Measurements from ENCODE around the gene TTC32.
A peak's percentile ranks its signal among the peaks of the same experiment; 100 is the strongest.
"Not testable (repeated sequence)": the region's sequence is repeated elsewhere in the genome, so short reads cannot be mapped to it uniquely, and the experiment has no call there.

Gene TTC32

DNA sequence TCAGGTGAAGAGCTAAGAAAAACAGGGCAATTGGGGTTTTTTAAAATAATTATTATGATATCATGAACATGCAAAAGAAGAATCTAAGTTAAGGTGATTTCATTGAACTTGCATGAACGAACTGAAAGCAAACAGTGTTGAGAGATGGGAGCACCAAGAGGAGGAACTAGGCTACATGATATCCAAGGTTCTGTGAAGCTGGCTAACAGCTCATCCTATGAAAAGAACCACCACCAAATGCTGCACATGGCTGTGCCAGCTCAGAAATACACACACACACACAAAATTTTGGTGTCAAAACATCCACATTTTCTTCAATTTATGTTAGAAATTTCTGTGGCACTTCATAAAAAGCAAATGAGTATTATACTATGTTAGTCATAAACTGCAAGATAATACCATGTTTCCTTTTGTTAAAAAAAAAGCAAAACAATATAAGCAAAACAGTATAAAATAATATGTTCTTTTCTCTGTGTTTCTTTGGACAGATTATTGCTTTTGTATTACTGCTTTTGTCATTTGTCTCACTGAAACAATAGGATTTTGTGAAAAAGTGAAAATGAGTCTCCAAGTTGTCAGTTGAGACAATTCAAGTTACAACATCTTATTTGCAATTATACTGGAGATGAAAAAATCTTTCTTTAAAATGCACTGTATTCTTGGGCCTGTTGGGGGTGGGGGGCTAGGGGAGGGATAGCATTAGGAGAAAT lies 12.6 kb upstream of the TTC32 start:
- Mint-ChIP-seq H3K4me1 (no peaks in the 10 kb centered on the region), H3K4me3 (no peak overlapping the region), H3K27ac (no peak overlapping the region), H3K9me3 (no peaks in the 10 kb centered on the region), H3K36me3 (no peaks in the 10 kb centered on the region)
- DNase-seq (ENCODE audit: low spot score in 2 of 2) (no peak), ATAC-seq (no peak)

DNA sequence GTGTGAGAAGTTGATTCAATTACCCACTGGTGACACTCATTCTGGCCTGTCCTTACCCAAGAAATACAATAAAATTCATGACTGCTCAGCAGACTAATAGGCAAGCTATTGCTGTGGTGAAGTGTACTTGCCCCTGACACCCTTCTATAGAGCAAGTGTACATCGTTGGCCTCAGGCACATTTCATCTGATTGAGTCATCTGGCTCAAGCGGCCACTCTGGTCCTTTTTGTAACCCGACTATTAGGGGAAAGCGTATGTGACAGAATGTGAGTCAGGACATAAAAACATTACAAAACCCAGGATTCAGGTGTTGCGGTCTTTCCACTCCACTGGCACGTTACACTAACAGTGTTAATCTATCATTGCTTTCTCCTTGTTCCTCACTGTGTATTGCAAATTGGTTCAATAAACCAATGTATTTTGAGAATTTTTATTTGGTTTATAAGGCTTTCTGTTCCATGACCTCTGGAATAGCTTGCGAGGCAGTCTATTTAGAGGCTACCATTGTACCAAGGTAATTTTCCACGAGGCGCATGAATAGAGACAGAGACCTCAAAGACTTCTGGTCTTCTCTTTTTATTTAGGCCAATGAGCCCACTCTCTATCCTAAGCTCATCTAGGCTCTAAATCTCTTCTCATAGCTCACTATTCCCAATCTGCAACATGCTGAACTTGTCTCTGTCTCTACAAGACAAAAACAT lies 10.2 kb upstream of the TTC32 start:
- DNase-seq (ENCODE audit: low spot score in 2 of 2) (no peak), ATAC-seq (no peak)
- no peaks in the 10 kb centered on the region for H3K9me3 Mint-ChIP-seq
- H3K4me1 Mint-ChIP-seq: no peaks in the 10 kb centered on the region
- no peaks in the 10 kb centered on the region for H3K36me3 Mint-ChIP-seq
- no peak overlapping the region for H3K4me3 Mint-ChIP-seq
- H3K27ac Mint-ChIP-seq: no peak overlapping the region

DNA sequence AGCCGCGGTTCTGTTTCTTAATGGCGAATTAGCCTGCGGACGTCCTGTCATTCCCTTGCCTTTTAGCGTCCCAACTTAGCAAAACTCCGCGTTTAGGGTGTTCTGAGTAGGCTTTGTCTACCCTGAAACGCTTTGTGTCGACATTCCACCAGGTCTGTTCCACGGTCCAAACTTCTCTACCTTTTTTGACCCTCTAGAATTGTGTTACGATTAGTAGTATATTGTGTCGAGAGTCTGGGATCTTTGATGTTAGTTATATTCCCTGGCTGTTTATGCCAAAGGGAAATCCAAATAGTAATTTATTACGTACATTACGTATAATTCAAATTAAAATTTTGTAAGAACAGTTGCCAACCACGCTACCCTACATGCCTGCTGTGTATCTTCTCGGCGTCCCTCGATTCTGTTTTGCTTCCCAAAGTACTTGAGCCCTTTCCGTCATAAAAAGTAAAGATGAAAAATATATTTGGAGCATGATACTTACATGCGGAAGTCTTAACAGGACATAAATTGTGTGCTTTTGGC lies 495 bp upstream of the TTC32 start:
- Mint-ChIP-seq H3K4me3 (peak overlapping the region; percentile 77), H3K4me1 (peaks cover 44% of the 10 kb centered on the region), H3K9me3 (peaks cover 8% of the 10 kb centered on the region), H3K36me3 (peaks cover 32% of the 10 kb centered on the region), H3K27ac (peak overlapping the region; percentile 91)
- DNase-seq (ENCODE audit: low spot score in 2 of 2) (no peak), ATAC-seq (no peak)

DNA sequence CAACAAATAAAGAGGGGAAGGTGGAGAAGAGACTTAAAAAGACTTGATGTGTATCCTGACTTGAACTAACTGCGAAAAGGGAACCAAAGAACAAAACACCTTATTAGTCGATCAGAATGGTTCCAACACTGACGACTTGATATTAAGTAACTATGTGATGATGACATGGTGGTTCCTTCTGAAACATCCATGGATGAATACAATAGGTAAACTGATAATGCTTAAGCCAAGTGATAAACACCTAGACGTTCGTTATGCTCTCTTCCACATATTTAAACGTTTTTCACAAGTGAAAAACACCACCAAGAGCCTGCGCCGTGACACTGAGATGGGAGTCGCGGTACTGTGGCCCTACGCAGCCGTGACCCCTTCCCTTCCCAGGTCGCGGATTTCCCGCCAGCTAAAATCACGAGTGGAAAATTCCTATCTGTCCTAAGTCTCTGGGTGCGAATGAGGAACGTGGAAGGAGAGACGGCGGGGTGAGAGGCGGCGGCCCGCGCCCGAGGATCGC lies 797 bp downstream of the TTC32 start:
- H3K4me1 Mint-ChIP-seq: peaks cover 44% of the 10 kb centered on the region
- peak overlapping the region; percentile 77 for H3K4me3 Mint-ChIP-seq
- DNase-seq (ENCODE audit: low spot score in 2 of 2) (peak in 1 of 2 donors; percentile 11), ATAC-seq (peak; percentile 1)
- peaks cover 8% of the 10 kb centered on the region for H3K9me3 Mint-ChIP-seq
- H3K27ac Mint-ChIP-seq: peak overlapping the region; percentile 91
- H3K36me3 Mint-ChIP-seq: peaks cover 45% of the 10 kb centered on the region

DNA sequence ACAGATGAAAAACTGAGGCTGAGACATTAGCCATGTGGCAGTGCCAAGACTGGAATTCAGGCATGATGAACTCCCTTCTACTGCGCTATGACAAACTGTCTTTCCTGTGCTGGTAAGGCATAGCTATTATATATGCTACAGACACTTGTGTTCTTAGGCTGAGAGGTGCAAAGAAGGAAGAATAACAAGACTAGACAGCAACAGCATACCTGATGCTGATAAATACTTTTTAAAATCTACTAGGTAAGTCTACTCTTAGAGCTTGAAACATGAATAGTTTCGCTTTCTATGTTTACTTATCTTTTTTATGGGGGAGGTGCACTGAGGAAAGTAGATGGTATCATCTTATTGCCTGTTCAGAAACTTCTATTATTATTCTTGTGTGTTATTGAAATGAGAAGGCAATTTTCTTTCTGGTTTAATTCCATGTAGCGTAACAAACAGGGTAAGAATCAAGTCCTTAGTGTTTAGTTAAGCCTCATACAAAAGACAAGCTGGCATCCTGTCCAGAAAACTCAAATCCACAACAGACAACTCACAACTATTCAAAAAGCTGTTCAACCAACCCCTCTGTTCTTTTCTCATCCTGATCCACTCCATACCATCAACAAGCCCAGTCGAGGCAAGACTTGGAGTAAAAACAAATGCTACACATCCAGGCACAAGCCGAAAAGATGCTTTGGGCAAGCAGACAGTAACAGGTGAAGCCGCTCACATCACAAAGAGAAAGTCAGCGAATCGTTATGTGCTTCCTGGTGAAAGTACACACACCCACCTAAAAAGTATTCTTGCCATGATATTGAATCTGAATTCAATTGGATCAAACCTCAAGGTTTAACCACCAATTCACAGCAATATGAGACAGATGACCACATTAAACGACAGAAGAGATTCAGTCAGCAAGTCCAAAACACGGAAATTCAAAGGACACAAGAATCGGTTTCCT lies 1.5 kb downstream of the TTC32 start:
- Mint-ChIP-seq H3K4me3 (peak overlapping the region; percentile 77), H3K9me3 (peaks cover 8% of the 10 kb centered on the region), H3K36me3 (peaks cover 52% of the 10 kb centered on the region), H3K4me1 (peaks cover 51% of the 10 kb centered on the region), H3K27ac (peak overlapping the region; percentile 91)
- ATAC-seq (peak; percentile 5), DNase-seq (ENCODE audit: low spot score in 2 of 2) (peak in 1 of 2 donors; percentile 65)

DNA sequence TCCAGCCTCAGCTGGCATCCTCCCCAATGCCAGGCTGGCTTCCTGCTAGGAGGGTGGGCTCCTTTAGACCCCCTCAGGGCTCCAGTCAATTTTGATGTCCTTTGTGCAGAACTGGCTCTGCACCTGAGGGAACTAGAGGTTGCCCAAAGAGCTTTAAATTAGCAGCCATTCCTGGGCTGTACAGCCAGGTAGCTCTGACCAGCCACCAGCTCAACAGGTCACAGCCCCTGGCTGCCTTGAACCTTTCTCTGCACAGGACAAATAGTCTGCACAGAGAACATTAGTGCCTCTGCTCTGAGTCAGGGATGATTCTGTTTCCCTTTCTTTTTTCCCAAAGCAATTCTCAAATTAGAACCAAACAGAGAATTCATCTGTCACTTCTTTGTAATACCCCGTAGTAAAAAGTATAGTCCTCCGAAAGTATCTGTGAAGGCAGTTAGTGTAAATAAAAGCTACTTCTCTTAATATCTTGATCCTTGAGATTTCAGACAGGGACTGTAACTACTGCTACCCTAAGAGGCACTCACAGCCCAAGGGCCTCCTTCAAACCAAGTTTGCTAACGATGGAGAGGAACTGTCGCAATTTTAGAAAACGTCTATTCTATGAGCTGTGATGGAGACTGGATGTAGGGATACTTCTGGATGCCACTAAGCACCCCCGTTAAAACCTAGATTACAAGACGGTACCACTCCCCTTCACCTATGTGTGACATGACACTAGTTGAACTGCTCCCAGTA lies 3.0 kb downstream of the TTC32 start:
- Mint-ChIP-seq H3K4me3 (no peak overlapping the region), H3K27ac (no peak overlapping the region), H3K36me3 (peaks cover 52% of the 10 kb centered on the region), H3K4me1 (peaks cover 52% of the 10 kb centered on the region), H3K9me3 (peaks cover 3% of the 10 kb centered on the region)
- ATAC-seq (no peak), DNase-seq (ENCODE audit: low spot score in 2 of 2) (peak in 1 of 2 donors; percentile 45)

DNA sequence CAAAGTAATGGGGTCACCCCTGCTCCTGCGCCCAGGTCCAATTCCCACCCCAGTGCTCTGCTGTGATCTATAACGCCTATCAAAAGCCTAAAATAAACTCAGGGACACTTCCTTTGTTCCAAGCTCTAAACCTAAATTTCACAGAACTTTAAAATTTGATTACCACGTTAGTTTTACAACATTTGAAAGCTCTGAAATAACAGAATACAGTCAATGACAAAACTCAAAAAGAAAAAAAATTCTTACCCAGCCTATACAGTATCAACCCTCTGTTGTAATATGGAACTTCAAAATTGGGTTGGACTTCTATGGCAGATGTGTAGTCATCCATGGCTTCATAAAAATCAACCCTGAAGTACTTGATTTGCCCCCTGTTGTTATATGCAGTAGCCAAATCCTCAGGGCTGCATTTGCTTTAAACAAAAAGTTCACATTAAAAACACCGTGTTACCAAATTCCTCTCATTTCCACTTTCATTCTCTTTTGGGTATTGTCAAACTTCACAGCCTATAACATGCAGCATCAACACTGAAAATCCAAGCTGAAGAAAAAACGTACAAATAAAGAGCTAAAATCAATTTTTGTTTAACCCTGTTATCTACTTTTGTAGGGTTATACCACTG lies 4.0 kb downstream of the TTC32 start:
- H3K27ac Mint-ChIP-seq: peak overlapping the region; percentile 29
- DNase-seq (ENCODE audit: low spot score in 2 of 2): no peak
- no peaks in the 10 kb centered on the region for H3K9me3 Mint-ChIP-seq
- no peak for ATAC-seq
- peaks cover 52% of the 10 kb centered on the region for H3K36me3 Mint-ChIP-seq
- H3K4me3 Mint-ChIP-seq: no peak overlapping the region
- H3K4me1 Mint-ChIP-seq: peaks cover 47% of the 10 kb centered on the region

DNA sequence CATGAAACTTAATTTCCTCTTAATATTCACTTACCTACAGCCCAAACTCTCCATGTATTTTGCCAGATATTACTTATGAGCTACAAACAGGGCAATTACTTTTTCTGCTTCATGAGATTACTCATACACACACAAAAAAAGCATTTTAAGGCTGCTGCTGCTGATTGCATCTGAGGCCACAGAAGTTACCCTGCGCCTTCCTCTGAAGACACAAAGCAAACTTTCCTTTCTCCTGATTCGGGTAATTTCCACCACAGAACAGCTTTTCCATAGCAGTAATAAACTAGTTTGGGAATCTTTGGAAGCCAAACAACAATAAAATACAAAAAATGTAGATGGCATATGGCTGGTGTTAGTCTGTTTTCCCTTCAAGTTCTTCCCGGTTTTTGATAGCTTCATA lies 6.2 kb downstream of the TTC32 start:
- Mint-ChIP-seq H3K9me3 (no peaks in the 10 kb centered on the region), H3K4me3 (no peak overlapping the region), H3K27ac (no peak overlapping the region), H3K36me3 (peaks cover 32% of the 10 kb centered on the region), H3K4me1 (peaks cover 52% of the 10 kb centered on the region)
- ATAC-seq: no peak
- DNase-seq (ENCODE audit: low spot score in 2 of 2): peak in 1 of 2 donors; percentile 44

DNA sequence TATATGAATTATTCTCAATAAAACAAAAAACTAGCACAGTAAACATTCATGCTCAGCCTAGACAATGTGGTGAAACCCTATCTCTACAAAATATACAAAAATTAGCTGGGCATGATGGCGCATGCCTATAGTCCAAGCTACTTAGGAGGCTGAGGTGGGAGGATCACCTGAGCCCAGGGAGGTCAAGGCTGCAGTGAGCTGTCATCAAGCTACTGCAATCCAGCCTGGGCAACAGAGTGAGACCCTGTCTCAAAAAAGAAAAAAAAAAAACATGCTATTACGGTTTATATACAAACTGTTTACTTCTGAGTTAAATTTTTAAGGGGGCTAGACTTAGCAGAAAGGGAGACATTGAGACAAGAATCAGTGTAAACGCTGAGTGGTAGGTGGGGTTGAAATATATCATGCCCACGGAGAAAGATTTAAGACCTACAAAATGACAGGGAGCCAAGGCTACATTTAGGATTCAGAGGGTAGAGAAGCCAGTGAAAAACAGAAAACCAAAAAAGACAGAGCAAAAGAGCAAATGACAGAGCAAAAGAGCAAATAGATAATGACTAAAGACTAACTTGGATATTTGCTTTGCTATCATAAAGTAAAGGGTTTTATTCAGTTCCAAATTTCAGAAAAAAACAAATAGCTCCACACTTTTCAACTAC lies 7.5 kb downstream of the TTC32 start:
- Mint-ChIP-seq H3K36me3 (peaks cover 28% of the 10 kb centered on the region), H3K9me3 (no peaks in the 10 kb centered on the region), H3K4me1 (peaks cover 49% of the 10 kb centered on the region), H3K4me3 (no peak overlapping the region), H3K27ac (no peak overlapping the region)
- ATAC-seq: no peak
- peak in 1 of 2 donors; percentile 17 for DNase-seq (ENCODE audit: low spot score in 2 of 2)

DNA sequence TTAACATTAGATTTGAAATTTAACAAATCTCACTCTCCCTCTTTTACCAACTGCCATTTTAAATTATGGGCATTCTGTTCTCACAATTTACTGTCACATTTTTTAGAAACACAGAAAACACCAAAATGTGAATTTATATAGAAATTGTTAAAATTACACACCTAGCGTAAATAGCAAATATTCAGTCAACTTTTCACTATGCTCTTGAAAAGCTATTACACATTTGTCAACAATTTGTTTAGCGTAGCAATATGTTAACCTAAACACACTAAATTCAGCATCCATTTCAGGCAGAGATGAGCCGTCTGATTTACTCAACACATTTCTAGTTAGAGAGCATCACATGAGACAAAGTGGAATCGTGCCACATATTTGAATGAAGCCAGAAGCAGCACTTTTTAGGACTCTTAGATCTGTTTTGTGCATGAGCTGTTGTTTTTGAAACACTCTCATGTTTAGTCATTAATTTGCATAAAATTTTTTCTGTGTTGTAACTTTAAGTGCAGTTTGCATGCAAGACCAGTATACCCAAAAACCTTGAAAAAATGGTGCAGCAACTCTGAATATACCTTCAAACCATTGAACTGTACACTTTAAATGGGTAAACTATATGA lies 8.2 kb downstream of the TTC32 start:
- no peaks in the 10 kb centered on the region for H3K9me3 Mint-ChIP-seq
- H3K36me3 Mint-ChIP-seq: peaks cover 28% of the 10 kb centered on the region
- peak; percentile 49 for ATAC-seq
- peak in 1 of 2 donors; percentile 20 for DNase-seq (ENCODE audit: low spot score in 2 of 2)
- H3K4me3 Mint-ChIP-seq: no peak overlapping the region
- peaks cover 45% of the 10 kb centered on the region for H3K4me1 Mint-ChIP-seq
- no peak overlapping the region for H3K27ac Mint-ChIP-seq

DNA sequence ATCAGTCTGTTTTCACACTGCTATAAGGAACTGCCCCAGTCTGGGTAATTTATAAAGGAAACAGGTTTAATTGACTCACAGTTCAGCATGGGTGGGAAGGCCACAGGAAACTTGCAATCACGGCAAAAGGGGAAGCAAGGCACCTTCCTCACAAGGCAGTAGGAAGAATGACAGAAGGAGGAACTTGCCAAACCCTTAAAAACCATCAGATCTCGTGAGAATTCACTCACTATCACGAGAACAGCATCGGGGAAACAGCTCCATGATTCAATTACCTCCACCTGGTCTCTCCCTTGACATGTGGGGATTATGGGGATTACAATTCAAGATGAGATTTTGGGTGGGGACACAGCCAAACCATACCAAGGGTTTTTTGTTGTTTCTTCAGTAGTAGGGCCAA lies 9.8 kb downstream of the TTC32 start:
- ATAC-seq, H3K4me3 Mint-ChIP-seq, H3K27ac Mint-ChIP-seq, H3K9me3 Mint-ChIP-seq: not testable (repeated sequence)
- DNase-seq (ENCODE audit: low spot score in 2 of 2): peak in 1 of 2 donors; percentile 26
- peaks cover 17% of the 10 kb centered on the region for H3K36me3 Mint-ChIP-seq
- peaks cover 34% of the 10 kb centered on the region for H3K4me1 Mint-ChIP-seq

DNA sequence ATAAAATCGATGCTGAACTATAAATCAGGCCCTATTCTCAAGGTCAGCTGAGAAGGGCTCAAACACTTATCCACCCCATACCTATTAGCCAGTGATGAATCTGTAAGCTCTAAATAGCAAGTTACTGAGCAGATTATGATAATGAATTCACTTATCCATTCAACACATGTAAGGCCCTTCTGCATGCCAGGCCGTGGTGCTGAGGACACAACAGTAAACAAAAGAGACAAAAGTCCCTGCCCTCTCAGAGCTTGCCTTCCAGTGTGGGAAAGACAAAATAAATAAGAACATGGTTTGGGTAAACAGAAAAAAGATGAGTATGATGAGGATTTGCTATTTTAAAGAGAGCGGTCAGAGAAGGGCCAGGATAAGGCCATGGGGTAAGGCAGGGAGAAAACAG lies 11.7 kb downstream of the TTC32 start:
- no peak for ATAC-seq
- Mint-ChIP-seq H3K4me3 (no peak overlapping the region), H3K27ac (peak overlapping the region; percentile 46), H3K4me1 (peaks cover 26% of the 10 kb centered on the region), H3K9me3 (no peaks in the 10 kb centered on the region), H3K36me3 (no peaks in the 10 kb centered on the region)
- DNase-seq (ENCODE audit: low spot score in 2 of 2): peak in 1 of 2 donors; percentile 8

DNA sequence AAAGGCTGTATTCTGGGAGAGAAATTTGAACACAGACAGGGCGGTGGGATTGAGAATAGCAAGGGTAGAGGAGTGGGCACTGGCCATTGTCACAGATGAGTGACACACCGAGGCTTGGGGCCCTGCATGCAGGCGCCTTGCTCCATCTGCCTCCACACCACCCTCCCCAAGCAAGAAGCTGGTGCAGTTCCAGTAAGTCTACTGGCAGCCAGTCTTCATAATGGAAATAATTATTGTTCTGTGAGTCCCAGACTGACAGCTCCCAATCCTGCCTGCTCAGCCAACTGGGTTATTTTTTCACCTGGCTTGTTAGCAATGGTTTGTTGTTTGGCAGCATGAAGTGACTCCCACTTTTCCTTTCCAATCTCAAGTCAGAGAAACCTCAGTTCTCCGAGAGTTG lies 13.0 kb downstream of the TTC32 start:
- ATAC-seq (no peak), DNase-seq (ENCODE audit: low spot score in 2 of 2) (peak in 1 of 2 donors; percentile 33)
- H3K4me3 Mint-ChIP-seq: no peak overlapping the region
- peaks cover 20% of the 10 kb centered on the region for H3K4me1 Mint-ChIP-seq
- H3K36me3 Mint-ChIP-seq: no peaks in the 10 kb centered on the region
- H3K27ac Mint-ChIP-seq: no peak overlapping the region
- no peaks in the 10 kb centered on the region for H3K9me3 Mint-ChIP-seq
